ENCODE measurements around the gene VPS13C.
A peak's percentile ranks its signal among the peaks of the same experiment; 100 is the strongest.

The VPS13C gene

DNA sequence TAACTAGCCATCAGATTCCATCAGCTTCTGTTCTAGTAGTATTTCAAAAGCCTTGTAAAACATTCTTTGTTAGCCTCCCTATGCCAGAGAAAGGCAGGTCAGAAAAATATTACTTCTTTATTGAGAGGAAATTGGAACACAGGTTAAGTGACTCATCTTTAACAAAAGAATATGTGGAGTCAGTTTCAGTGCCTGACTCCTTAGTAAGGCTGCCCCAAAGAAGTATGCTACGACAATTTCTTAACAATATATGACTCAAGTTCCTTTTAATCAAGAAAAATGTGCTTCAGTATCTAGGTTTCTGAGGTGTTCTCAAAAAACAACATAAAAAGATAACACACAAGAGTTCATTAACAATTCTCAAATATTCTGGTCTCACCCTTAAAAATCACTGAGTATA is 139.2 kb downstream of the VPS13C start:
- no peak for DNase-seq

DNA sequence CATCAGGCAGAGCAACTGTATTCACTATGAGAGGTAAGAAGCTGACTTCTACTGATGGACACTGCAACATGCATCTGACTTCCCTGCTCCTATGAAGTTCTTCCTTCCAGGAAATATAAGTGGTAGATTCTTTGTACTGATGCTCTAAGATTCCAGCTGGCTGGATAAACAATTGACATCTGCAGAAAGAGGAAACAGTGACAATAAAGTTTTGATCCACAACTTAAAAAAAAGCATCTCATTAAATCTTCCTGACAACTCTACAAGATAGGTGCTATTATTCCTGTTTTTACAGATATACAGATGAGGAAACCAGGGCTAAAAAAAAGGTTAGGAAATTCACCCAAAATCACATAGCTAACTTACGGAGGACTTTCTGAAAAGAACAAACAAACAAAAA is 142.8 kb downstream of the VPS13C start:
- DNase-seq: peak; percentile 21

DNA sequence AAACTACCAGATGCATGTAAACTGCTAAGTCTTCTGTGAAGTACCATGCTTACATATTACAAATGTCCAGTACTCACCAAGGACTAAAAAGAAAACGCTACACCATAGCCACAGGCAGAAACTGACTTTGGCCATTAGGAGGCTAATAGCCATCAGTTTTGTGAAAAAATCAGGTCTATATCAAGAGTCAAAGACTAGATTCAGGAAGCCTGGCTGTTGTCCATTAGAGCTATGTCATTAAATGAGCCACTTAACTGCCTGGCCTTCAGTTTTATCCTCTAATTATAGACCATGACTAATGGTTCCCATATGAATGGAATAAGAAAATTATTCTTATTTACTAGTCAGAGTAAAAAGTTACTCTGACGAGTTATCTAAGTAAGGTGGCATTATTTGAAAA is 144.1 kb downstream of the VPS13C start:
- peak; percentile 94 for DNase-seq

DNA sequence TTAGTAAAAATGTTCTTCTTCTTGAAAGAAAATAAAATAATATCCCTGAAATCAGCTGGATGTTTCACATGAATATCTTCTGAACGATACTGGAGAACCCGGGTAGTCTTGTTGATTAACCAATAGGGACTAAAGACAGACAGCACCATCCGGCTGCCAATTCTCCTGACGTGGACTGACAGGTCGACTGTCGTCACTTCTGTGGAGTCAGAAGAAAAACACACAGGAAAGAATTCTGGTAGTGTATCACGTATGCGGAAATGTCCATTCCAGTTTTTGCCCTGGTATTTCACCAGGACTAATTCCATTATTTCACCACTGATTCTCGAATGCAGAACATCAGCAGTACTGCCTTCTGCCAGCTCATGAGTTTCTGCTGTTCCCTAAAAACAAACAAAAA is 144.6 kb downstream of the VPS13C start:
- DNase-seq: no peak

DNA sequence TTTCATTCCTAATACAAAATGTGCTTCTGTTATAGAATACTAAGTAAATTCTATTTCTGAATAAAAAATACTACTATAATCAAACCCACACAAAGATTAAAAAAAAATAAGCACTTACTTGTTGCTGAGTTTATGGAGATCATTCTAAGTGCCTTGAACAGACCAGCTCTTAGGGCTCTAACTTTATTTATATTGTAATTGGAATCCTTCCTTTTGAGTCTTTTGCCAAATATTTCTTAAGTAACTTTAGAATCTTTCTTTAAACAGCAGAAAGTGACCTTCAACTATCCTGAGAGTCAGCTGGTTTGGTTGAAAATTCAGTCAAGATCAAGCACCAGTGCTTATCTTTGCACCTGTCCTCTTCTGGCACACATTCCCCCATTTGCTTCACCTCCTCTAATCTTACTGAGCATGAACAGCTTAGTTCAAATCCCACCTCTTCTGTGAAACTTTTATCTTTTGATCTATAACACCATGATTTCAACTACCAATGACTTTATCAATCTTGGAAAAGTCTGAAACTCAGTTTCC is 149.3 kb downstream of the VPS13C start:
- no peak for DNase-seq

DNA sequence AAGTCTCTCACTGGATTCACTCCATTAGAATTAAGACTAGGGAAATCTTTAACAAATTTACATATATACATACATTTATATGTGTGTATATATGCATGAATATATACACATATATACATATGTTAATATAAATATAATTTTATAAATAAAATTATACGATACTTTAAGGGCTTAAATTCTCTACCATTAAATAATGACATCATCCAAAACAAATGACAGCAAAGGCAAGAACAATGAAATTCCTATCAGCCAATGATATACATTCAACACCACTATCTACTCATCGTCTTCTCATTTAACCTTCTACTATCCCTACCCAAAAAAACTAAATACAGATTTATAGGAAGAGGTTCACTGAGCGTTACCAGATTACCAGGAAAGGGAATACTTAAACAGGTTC is 152.0 kb downstream of the VPS13C start:
- no peak for DNase-seq

DNA sequence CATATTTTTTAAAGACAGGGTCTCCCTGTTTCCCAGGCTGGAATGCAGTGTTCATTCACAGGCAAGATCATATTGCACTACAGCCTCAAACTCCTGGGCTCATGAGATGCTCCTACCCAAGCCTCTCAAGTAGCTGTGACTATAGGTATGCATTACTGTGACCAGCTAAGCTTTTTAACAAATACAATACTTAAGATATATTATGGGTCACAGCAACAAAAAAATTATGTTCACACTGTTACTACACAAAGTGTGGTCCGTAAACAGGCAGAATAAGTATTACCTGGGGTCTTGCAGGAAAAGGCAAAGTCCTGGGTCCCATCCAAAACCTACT is 152.5 kb downstream of the VPS13C start:
- no peak for DNase-seq

DNA sequence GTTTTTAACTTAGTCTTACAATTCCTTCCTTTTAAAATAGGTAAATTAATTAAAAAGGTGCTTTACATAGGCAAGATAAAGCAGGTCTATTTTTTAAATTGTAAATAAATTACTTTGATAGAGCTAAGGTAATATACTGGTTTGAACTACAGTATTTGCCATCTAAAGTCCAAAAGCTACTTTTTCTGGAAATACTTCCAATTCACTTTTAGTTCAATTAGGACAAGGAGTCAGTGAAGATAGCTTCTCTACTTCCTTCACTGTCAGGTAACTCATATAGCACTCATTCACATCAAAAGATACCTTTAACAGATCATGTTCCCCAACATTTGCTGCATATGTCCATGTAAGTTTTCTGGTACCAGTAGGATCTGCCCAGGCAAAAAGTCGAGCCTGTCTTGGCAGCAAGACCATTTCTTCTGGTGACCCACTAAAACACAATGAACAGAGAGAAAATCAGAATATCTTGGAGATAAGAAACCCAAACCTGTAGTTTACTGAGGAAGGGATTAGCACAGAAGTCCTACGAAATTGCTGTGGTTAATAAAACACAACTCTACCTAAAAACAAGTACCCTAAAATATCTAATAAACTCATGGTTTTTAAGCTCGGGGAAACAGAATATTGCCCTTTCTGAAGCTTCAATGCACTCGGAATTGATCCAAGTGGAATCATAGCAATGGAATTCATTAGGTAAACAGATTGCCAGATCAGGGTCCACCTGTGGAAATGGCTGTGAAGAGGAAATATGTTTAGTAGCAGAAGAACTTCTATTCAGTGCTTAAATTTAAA is 153.1 kb downstream of the VPS13C start:
- no peak for DNase-seq

DNA sequence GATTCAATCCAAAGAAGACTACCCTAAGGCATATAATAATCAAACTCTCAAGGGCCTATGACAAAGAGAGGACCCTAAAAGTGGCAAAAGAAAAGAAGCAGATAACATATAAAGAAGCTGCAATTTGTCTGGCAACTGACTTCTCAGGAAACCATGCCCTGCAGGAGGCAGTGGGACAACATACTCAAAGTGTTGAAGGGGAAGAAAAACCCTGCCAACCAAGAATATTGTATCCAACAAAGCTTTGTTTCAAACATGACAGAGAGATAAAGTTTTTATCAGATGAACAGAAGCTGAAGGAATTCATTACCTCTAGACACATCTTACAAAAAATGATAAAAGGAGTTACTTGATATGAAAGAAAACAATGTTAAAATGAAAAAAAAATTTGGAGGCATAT is 167.1 kb downstream of the VPS13C start:
- no peak for DNase-seq

DNA sequence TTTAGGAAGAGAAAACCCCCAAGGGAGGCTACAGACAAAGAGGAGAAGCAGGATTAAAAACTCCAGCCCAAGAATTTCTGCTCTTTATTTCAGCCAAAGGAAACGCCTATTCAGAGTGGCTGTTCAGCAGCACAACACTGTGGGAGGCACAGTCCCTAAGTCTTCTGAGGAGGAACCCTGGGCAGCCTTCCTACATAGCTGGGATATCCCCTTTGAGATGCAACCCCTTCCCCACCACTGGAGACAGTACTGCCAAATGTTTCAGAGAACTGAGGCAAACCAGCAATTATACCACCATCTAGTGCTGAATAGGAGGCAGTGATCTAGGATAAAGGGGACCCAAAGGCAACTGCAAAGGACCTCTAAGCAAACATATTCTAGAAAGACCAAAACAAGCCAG is 168.1 kb downstream of the VPS13C start:
- DNase-seq: no peak

DNA sequence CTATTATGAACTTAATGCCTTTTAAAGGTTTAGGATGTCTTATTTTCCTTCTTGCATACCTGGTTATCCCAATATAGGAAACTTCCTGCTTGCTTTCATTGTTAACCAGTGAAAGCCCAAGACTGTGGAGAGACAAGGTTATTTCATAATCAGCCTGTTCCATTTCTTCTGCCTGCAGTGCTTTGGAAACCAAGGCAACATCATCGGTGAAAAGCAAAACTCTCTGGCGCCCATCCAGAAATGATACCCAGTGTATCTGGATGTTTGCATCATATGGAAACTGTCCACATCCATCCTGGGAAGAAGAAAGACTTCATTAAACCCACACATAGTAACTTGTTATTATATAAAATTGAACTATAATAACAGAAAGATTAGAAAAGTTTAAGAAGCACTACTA is 170.1 kb downstream of the VPS13C start:
- DNase-seq: peak; percentile 21

DNA sequence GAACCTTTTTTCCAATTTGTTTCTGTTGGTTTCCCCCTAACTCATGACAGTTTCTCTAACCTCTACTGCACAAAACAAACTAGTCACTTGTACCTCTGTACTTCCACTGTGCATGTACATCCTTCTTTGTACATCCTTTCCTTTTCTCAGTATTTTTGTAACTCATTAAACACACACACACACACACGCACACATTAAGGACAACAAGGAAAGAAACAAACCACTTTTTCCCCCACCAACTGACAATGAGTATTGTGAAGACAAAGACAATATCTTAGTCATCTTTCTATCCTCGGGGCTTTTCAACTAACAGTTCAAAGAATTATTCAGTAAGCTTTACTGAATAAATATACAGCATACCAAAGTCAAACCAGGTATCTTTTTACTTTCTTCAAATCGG is 170.5 kb downstream of the VPS13C start:
- DNase-seq: no peak

DNA sequence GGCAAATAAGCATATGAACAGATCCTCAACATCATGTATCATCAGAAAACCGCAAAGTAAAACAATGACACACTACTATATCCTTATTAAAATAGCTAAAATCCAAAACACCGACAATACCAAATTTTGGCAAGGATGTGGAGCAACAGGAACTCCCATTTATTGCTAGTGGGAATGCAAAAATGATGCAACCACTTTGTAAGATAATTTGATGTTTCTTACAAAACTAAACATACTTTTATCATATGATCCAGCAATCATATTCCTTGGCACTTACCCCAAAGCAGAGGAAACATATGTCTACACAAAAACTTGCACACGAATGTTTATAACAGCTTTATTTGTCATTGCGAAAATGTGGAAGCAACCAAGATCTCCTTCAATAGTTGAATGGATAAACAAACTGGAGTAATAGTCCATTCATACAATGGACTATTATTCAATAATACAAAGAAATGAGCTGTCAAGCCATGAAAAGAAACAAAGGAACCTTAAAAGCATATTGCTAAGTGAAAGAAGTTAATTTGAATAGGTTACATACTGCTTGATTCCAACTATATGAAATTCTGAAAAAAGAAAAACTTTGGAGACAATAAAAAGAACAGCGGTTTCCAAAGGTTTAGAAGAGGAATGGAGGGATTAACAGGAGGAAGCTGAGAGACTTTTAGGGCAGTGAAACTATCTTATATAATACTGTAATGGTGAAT is 172.0 kb downstream of the VPS13C start:
- no peak for DNase-seq

DNA sequence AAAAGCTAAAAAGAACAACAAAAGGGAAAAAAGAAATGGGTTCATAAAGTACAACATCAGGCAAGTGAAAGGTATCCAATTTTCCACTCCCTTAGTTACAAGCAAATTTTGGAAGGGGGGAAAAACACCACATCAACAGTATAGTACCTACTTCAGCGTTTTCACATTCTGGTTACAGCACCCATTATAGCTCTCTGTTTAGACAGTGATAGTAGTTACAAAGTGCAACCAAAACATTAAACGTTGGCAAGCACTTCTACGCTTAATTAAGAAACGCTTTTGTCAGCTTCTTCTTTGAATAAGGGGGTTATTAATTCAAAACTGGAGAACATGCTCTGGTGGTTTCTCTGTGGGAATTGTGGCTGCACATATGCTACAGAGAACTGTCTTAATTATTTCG is 180.2 kb downstream of the VPS13C start:
- peak; percentile 96 for DNase-seq

DNA sequence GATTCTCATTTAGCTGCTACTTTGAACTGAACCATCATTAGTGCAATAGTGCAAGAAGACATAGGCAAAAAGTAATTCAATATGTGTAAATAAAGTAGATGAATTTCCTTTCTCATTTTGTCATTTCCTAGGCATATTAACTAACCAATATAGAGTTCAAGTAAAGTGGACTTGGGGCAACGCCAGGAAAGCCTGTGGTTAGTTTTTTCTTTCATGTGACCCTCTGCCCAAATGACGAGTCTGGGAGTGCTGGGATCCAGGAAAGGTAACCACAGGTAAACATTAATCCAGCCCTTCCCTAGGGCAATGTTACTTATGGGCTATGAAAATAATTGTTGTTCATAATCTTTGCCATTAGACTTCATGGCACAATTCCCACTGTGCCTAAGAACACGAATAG is 181.0 kb downstream of the VPS13C start:
- DNase-seq: peak; percentile 98

DNA sequence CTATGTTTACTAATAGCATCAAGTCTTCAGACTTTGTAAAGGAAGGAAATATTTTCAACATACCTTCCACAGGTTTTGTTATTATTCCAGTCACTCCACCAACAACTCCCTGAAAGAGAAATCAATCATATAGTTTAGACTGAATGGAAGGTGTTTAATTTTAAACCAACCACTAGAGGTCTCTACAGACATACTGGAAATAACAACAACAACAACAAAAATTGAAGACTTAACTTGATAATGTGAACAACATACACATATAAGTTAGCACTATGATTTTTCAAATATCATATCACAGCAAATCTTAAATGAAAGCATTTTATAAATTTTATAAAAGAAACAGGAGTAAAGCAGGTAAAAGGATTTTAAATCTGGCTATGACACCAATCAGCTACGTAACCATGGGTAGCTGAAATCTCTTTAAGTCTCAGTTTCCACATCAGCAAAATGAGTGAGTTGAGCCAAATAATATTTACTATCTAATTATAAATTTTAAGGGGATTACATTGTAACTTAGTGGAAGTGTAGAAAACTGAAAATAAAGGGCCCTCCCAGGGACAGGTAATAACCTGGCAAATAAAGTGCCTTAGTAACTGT is 188.2 kb downstream of the VPS13C start:
- DNase-seq: peak; percentile 55

DNA sequence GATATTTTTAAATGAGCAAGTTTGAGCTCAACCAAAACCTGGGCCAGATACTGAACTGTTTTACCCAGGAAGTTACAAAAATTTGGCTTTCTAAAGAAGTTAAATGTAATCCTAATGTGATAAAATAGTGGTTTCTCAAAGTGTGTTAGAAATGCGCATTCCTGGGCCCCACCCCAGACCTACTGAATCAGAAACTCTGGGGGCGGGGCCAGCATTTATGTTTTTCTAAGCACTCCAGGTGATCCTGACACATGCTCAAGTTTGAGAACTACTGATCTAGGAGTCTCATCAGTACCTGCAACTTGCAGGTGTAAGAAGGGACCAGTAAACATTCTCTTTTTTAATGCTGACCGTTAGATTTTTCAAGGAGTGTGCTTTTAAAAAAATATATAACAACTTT is 190.6 kb downstream of the VPS13C start:
- DNase-seq: peak; percentile 4

DNA sequence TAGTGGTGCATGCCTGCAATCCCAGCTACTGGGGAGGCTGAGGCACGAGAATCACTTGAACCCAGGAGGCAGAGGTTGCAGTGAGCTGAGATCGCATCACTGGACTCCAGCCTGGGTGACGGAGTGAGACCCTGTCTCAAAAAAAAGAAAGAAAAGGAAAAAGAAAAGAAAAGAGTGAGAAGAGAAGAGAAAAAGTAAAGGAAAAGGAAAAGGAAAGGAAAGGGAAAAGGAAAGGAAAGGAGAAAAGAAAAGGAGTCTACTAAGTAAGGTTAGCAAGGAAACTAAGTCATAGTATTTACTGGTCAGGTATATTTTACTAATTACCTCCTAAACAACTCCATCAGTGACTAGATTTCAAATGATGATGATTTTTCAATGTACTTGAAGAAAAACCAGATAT is 198.3 kb downstream of the VPS13C start:
- no peak for DNase-seq

DNA sequence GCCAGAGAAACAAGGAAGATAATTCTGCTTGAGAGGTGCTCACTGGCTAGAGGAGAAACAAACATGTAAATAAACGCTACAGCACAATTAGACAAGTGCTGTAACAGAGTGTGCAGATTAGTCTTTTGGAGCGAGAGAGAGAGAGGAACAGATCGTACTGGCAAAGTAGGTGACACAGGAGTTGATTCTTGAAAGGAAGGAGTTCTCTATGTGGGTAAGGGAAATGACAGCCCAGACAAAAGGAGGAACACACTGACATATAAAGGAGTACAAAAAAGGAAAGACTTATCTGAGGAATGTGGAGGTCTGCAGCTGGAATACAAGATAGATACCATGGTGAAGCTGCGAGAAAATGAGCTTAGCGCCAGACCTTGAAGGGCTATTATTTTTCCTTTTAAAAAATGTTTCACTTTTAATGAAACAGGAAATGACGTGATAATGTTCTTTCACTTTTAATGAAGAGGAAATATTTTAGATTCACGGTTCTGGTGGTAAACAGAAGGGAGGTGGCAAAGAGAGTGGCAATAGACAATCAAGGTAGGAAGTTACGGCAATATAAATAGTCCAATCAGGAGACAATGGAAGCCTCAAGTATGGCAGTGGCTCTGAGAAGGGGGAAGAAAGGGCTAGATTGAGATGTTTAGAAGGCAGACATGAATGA is 202.9 kb downstream of the VPS13C start:
- no peak for DNase-seq

DNA sequence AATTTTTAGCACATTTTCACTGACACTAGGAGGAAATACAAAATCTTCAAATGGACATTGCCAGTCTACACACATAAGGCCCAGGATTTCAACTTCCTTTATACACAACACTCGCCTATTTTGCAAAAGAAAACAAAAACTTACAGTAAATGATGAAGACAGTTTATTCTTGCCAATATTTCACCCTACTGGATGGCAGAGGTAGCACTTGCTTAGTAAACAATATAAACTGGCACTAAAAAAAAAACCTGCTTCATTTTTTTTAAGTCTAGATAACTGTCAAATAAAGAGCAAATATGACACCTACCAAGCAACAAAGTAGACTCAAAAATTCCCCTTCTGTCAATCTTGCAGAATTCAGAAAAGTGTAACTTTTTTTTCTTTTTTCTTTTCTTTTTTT is 204.0 kb downstream of the VPS13C start:
- no peak for DNase-seq

DNA sequence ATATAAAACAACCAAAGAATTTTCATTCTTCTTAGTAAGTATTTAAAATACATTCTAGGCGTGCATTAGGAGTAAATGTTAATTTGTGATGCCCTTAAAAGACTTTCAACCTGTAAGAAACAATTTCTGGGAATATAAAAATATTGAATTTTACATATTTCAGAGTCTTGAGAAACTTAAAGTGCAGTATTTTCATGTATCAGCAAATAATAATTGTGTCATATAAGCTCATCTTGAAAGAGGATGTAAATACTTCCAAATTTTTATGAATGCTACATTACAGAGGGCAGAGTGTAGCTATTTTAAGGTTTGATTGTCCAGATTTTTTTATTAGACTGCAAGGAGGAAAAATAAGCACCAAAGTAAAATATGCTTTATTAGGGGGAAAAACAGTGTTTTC is 207.1 kb downstream of the VPS13C start:
- no peak for DNase-seq

DNA sequence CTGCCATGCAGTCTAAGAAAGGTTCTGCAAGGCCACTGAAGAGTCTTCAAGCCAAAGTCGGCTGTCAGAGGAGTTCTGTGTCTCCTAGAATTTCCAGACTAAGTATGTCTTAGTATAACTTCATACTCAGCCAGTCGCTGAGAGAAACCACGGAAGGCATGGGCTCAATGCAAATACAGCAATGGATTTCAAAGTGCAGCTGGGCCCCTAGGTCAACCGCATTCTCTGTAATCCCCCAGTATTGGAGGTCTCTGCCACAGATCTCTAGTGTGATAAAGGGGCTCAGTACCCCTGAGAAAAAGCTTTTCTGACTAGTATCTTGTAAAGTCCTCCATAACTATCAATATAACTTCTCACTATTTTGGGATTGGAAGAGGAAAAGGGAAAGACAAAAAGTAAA is 208.3 kb downstream of the VPS13C start:
- DNase-seq: no peak

DNA sequence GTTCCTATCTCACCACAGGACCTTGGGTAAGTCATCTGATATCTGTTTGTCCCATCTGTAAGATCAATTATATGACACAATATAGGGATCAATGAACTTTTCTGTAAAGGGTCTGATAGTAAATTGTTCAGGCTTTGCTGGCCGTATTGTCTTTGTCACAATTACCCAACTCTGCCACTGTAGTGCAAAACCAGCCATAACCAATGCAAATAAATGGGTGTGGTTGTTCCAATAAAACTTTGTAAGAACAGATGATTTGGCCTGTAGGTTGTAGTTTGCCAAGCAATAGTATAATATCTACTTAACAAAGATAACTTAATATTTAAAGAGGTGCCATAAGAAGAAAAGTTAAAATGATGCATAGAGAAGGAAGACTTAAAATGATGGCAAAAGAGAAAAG is 210.8 kb downstream of the VPS13C start:
- DNase-seq: no peak

DNA sequence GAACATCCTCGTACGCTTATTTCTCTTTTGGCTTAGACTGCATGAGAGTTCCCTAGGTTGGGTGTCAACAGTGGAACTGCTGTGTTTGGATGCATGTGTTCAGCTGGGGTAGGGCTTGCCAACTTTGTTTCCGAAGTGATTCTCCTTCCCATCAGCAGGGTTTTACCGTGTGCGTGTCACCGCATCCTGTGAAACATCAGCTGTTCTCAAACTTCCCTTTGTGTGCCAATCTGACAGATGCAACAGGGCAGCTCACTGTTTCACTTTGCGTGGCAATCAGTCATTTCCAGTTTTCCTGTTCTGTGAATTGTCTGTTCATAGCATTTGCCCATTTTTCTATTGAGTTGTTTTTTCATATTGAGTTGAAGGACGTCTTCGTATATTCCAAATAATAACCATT is 218.8 kb downstream of the VPS13C start:
- DNase-seq: no peak
